HL-60 (cell line): ENCODE results near the gene SHB.

Experiments
- DNase-seq, 2 experiments: peaks; one replicate each; pipeline ENCODE4 v3.0.0-alpha.2; 2010 to 2020; ENCODE audit warnings: low read depth in 1 of 2, low spot score in 1 of 2
- H3K27ac ChIP-seq: fragments of 250-450 bp; sonication (Bioruptor Pico); replicated peaks from 2 replicates; pipeline ENCODE4 v1.5.1; 2020; ENCODE audit warnings: mild to moderate bottlenecking, moderate library complexity
- H3K27me3 ChIP-seq: fragments of 250-450 bp; sonication (Bioruptor Pico); 2 replicates; pipeline ENCODE4 v1.5.1; 2021; ENCODE audit warnings: mild to moderate bottlenecking, moderate library complexity; ENCODE audit not compliant: insufficient read depth, poor library complexity, severe bottlenecking
- H3K4me3 ChIP-seq: replicated peaks from 2 replicates; pipeline ENCODE4 v1.5.1; 2011; ENCODE audit warnings: mild to moderate bottlenecking, control low read depth, low read length; ENCODE audit not compliant: insufficient read depth
- CTCF ChIP-seq: IDR thresholded peaks from one replicate; pipeline ENCODE4 v1.5.1; 2011; ENCODE audit warnings: low read length, control low read depth, inconsistent platforms; ENCODE audit not compliant: insufficient read depth
- GABPA ChIP-seq: IDR thresholded peaks from 2 replicates; pipeline ENCODE4 v1.6.1; 2012; ENCODE audit warnings: low read depth
- POLR2AphosphoS5 ChIP-seq: IDR thresholded peaks from 2 replicates; pipeline ENCODE4 v1.6.1; 2012; ENCODE audit warnings: low read depth
- REST ChIP-seq: IDR thresholded peaks from 2 replicates; pipeline ENCODE4 v1.6.1; 2012; ENCODE audit warnings: low read depth; ENCODE audit not compliant: insufficient replicate concordance
- SPI1 ChIP-seq: IDR thresholded peaks from 2 replicates; pipeline ENCODE4 v1.6.1; 2012; ENCODE audit warnings: low read depth, mild to moderate bottlenecking, borderline replicate concordance

The SHB gene

GRCh38 chr9:38018958-38019602, 49.9 kb downstream of the SHB start:
- Histone ChIP-seq H3K27ac (no peak overlapping the region), H3K4me3 (no peak overlapping the region), H3K27me3 (no peaks in the 10 kb centered on the region)
- TF ChIP-seq SPI1 (no peak), CTCF (no peak), POLR2AphosphoS5 (no peak), GABPA (no peak), REST (no peak)
- no peak for DNase-seq

- Histone ChIP-seq H3K27me3 (no peaks in the 10 kb centered on the region), H3K27ac (no peak overlapping the region), H3K4me3 (no peak overlapping the region)
- TF ChIP-seq POLR2AphosphoS5 (no peak), REST (no peak), CTCF (no peak), GABPA (no peak), SPI1 (no peak)
- no peak for DNase-seq
Measured at GRCh38 chr9:38018241-38018957, 50.6 kb downstream of the SHB start.

- H3K4me3 ChIP-seq, result no peak overlapping the region
- no peak overlapping the region for H3K27ac ChIP-seq
- no peak for DNase-seq
Measured at GRCh38 chr9:38017885-38018186, 51.2 kb downstream of the SHB start.

More at GRCh38 chr9:38017885-38018186, 51.2 kb downstream of the SHB start:
- H3K27me3 ChIP-seq, result no peaks in the 10 kb centered on the region
- TF ChIP-seq POLR2AphosphoS5 (no peak), CTCF (no peak), GABPA (no peak), SPI1 (no peak), REST (no peak)
